ENCODE results near the gene SLC25A6.
"Not testable (repeated sequence)": the region's sequence is repeated elsewhere in the genome, so short reads cannot be mapped to it uniquely, and the experiment has no call there.

Gene SLC25A6

GRCh38 chrX:1412551-1413161 lies 20.7 kb upstream of the SLC25A6 start:
- no peak for DNase-seq

- DNase-seq, result no peak
Measured at GRCh38 chrX:1411326-1411725, 19.4 kb upstream of the SLC25A6 start.

DNA sequence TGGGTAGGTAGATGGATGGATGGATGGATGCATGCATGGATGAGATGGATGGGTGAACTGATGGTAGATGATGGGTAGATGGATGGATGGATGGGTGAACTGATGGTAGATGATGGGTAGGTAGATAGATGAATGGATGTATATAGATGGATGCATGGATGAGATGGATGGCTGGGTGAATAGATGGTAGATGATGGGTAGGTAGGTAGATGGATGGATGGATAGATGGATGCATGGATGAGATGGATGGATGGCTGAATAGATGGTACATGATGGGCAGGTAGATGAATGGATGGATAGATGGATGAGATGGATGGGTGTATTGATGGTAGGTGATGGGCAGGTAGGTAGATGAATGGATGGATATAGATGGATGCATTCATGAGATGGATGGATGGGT lies 15.1 kb upstream of the SLC25A6 start:
- no peak for DNase-seq

DNA sequence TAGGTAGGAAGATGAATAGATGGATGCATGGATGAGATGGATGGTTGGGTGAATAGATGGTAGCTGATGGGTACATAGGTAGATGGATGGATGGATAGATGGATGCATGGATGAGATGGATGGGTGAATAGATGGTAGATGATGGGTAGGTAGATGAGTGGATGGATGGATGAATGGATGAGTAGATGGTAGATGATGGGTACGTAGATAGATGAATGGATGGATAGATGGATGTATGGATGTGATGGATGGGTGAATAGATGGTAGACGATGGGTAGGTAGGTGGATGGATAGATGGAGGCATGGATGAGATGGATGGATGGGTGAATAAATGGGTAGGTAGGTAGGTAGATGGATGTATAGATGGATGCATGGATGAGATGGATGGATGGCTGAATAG lies 13.9 kb upstream of the SLC25A6 start:
- DNase-seq, result not testable (repeated sequence)

DNA sequence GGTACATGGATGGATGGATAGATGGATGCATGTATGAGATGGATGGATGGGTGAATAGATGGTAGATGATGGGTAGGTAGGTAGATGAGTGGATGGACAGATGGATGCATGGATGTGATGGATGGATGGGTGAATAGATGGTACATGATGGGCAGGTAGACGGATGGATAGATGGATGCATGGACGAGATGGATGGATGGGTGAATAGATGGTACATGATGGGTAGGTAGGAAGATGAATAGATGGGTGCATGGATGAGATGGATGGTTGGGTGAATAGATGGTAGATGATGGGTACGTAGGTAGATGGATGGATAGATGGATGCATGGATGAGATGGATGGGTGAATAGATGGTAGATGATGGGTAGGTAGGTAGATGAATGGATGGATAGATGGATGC lies 12.0 kb upstream of the SLC25A6 start:
- DNase-seq, result not testable (repeated sequence)

DNA sequence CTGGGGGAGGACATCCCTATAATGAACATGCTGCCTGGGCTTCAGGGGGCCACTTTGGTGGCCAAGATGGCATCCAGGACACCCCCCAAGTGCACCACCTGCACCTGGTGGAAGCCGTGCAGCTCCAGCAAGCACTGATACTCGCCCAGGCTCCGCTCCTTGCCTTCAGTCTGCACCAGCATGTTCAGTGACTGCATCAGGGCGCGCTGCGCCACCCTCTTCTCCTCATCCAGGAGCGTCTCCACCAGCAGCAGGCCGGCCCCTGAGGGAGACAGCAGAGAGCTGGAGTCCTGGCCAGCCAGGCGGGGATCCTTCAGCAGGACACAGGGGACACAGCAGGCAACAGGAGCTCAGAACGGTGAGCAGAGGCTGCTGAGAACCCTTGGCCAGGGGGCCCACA lies 11.3 kb upstream of the SLC25A6 start:
- no peak for DNase-seq

- DNase-seq, result no peak
Measured at GRCh38 chrX:1401611-1402430, 9.9 kb upstream of the SLC25A6 start.

- DNase-seq, result no peak
Measured at GRCh38 chrX:1400742-1401471, 9.0 kb upstream of the SLC25A6 start.

GRCh38 chrX:1400049-1400448 lies 8.1 kb upstream of the SLC25A6 start:
- DNase-seq, result no peak

- no peak for DNase-seq
Measured at GRCh38 chrX:1398431-1399340, 6.8 kb upstream of the SLC25A6 start.

- DNase-seq, result no peak
Measured at GRCh38 chrX:1397441-1398270, 5.7 kb upstream of the SLC25A6 start.

DNA sequence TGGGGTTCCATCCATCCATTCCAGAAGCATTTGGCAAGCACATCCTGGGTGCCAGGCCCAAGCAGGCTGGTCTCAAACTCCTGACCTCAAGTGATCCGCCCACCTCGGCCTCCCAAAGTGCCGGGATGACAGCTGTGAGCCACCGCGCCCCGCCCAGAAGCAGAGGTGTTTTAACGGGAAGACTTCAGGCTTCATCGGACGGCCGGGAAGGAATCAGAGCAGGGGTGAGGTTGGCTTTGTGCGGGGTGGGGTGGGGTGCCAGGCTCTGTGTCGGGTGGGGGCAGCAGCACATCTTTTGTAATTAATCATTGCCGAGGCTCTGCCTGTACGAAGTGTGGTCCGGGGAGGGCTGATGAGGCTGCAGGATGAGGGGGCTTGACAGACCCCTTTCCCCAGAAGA lies 5.1 kb upstream of the SLC25A6 start:
- DNase-seq, result no peak

- no peak for DNase-seq
Measured at GRCh38 chrX:1395646-1396216, 3.8 kb upstream of the SLC25A6 start.

DNA sequence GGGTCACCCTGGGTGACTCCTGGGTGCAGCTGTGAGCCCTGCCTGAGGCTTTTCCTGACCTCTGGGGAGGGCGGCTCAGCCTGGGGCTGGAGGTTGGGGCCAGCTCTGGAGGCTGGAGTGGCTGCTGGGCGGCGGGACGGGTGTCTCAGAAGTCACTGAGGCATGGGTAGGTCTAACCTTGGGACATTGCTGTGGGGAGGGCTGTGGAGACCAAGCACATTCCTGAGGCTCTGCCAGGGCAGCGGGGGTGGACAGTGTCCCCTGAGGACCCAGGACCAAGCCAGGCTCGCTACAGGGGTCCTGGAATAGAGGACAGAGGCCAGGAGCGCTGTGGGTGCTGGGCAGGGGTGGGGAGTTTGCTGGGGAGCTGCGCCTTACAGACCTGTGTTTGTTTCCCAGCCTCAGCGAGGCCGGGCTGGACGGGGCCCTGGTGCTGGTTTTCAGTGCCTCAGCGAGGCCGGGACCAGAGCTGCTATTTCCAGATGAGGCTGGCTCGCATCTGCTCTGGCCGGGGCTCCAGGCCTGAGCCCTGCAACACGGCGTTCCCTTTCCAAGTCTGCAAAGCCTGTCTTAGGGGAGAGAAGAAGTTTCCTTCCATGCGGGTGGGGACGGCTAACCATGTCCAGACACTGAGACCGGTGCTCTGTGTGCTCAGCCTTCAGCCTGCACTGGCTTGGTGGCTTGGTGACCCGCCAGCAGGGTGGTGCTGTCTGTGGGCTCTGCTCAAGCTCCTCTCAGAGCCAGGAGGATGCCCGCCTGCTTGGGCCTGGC lies 3.0 kb upstream of the SLC25A6 start:
- no peak for DNase-seq

- DNase-seq, result no peak
Measured at GRCh38 chrX:1393871-1394615, 2.1 kb upstream of the SLC25A6 start.

DNA sequence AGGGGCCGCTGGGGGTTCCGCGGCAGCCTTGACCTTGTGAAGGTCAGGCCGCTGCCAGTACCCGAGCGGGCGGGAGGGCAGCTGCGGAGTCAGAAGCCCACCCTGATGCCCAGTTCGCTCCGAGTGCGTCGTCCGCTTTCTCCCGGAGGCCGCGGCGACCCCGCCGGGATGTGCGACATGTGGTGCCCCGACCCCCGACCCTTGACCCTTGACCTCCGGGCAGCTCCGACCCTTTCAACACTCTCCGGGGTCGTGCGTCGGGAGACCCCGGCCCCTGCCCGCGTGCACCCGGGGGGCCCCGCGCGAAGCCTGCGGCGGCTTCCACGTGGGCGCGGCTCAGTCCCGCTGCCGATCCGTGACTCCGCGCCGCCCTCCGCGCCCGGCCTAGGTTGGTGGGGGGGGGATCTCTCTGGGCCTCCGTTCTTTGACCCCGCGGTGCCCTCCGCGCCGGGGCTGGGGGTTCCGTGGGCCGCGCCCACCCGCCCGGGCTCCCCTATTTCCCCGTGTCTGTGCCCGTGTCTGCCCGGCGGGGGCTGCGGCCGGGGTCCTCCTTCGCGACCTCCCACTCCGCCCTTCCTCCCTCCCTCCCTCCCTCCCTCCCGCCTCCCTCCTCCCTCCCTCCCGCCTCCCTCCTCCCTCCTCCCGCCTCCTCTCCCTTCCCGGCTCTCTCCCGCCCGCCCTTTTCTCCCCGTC lies 609 bp upstream of the SLC25A6 start:
- DNase-seq, result no peak

DNA sequence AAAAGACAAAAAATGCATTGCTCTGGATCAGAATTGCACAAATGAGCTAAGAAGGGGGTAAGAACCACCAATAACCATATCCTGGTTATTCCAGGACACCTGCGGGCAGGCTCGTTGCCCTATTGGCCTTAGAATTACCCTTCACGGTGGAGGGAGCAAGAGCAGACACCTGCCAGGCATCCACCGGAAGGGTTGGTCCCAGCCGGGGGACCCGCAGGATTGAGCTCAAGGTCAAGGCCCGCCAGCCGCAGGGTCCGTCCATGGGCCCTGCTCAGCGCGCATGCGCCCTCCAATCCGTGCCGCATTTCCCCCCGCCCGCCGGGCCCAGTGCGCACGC lies 575 bp downstream of the SLC25A6 start:
- DNase-seq, result no peak

DNA sequence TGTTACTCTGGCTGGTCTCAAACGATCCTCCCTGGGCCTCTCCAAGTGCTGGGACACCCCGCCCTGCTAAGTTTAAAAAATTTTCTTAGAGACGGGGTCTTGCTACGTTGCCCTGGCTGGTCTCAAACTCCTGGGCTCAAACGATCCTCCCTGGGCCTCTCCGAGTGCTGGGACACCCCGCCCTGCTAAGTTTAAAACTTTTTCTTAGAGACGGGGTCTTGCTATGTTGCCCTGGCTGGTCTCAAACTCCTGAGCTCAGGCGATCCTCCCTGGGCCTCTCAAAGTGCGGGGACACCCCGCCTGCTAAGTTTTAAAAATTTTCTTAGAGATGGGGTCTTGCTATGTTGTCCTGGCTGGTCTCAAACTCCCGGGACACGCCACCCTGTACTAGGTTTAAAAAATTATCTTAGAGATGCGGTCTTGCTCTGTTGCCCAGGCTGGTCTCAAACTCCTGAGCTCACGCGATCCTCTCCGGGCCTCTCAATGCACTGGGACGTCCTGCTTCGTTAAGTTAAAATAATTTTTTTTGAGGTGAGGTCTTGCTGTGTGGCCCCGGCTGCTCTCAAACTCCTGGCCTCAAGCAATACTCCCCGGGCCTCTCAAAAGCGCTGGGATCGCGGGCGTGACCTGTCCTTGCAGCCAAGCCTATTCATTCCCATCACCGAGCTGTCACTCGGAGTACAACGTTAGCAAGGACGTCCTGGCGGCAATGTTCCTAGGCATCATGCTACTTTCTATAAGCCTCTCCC lies 1.1 kb downstream of the SLC25A6 start:
- DNase-seq, result no peak

GRCh38 chrX:1389993-1390285 lies 2.0 kb downstream of the SLC25A6 start:
- DNase-seq, result no peak

Data from NCI-H2029 treated with DMSO at 0.1 percent for 48 hours (cell line).